Activated B cell treated with CpG ODN at 0.5 μM for 24 hours (primary cell): ENCODE data around the gene KLF16. TPM values are rescaled to one million over a fixed set of nuclear protein-coding genes. Genes with fewer than 3 reads are reported as not detected.

ENCODE experiments used
- ATAC-seq: fragments of 200-7000 bp; cut with Tn5 transposase; one replicate; pipeline ENCODE4 v1.10.0; 2021; ENCODE audit warnings: low read depth, mild to moderate bottlenecking, moderate library complexity
- CTCF ChIA-PET: fragments of 350-600 bp; sonication (Branson Sonifier 250); formaldehyde crosslinking; loops from one replicate; lab custom pipeline; 2021; ENCODE audit warnings: antibody characterized with exemption; lab: Charles Lee
- POLR2A ChIA-PET: fragments of 350-600 bp; sonication (Branson Sonifier 250); formaldehyde crosslinking; loops from one replicate; lab custom pipeline; 2021; ENCODE audit warnings: antibody characterized with exemption; lab: Charles Lee
- DNase-seq: peaks from one replicate; pipeline ENCODE4 v3.0.0; 2022
- H3K27ac Mint-ChIP-seq: one replicate; pipeline ENCODE4 v1.8.0; 2020; ENCODE audit warnings: mixed read lengths
- H3K27me3 Mint-ChIP-seq: one replicate; pipeline ENCODE4 v1.8.0; 2021; ENCODE audit warnings: mixed read lengths
- H3K36me3 Mint-ChIP-seq: one replicate; pipeline ENCODE4 v1.8.0; 2021; ENCODE audit warnings: low read depth, mixed read lengths
- H3K4me1 Mint-ChIP-seq: one replicate; pipeline ENCODE4 v1.8.0; 2021; ENCODE audit warnings: mixed read lengths
- H3K4me3 Mint-ChIP-seq: one replicate; pipeline ENCODE4 v1.8.0; 2020; ENCODE audit warnings: mild to moderate bottlenecking, mixed read lengths
- H3K9me3 Mint-ChIP-seq: one replicate; pipeline ENCODE4 v1.8.0; 2020; ENCODE audit warnings: mixed read lengths
- CTCF ChIP-seq: fragments of 200-600 bp; IDR thresholded peaks from one replicate; pipeline ENCODE4 v1.8.0; 2022; ENCODE audit warnings: antibody characterized with exemption, mild to moderate bottlenecking
- intact Hi-C: fragments of 100-400 bp; cut with micrococcal nuclease; formaldehyde crosslinking; loops from one replicate; pipeline ENCODE4 v1.15.1; 2024
- total RNA-seq: library from RNA; stranded (reverse); gene quantifications from 2 replicates; pipeline ENCODE4 v1.2.3, GENCODE V29; 2022

Gene KLF16
- total RNA-seq, 1 donor from 2014 or later, result 25.2 TPM

GRCh38 chr19:1806184-1807029 is 57.0 kb downstream of the KLF16 start:
- H3K27me3 Mint-ChIP-seq, result no peaks in the 10 kb centered on the region
- ATAC-seq, result no peak
- no peak overlapping the region for H3K27ac Mint-ChIP-seq
- no peaks in the 10 kb centered on the region for H3K9me3 Mint-ChIP-seq
- H3K4me3 Mint-ChIP-seq, result no peak overlapping the region
- DNase-seq, result no peak
- H3K36me3 Mint-ChIP-seq, result no peaks in the 10 kb centered on the region
- intact Hi-C loops, result no loop called here
- ChIA-PET CTCF (no interaction called here), POLR2A (no interaction called here)
- TF ChIP-seq CTCF, result no peak
- H3K4me1 Mint-ChIP-seq, result peaks cover under 1% of the 10 kb centered on the region

GRCh38 chr19:1805401-1806183 is 57.8 kb downstream of the KLF16 start:
- no peaks in the 10 kb centered on the region for H3K27me3 Mint-ChIP-seq
- no peak overlapping the region for H3K4me3 Mint-ChIP-seq
- DNase-seq (no peak), ATAC-seq (no peak)
- H3K9me3 Mint-ChIP-seq, result no peaks in the 10 kb centered on the region
- CTCF ChIA-PET, result no interaction called here
- H3K27ac Mint-ChIP-seq, result no peak overlapping the region
- H3K4me1 Mint-ChIP-seq, result no peaks in the 10 kb centered on the region
- POLR2A ChIA-PET, result no interaction called here
- no peaks in the 10 kb centered on the region for H3K36me3 Mint-ChIP-seq
- intact Hi-C loops, result no loop called here
- no peak for TF ChIP-seq CTCF

- ChIA-PET CTCF (no interaction called here), POLR2A (no interaction called here)
- DNase-seq (no peak), ATAC-seq (no peak)
- Mint-ChIP-seq H3K27ac (no peak overlapping the region), H3K4me3 (no peak overlapping the region), H3K9me3 (no peaks in the 10 kb centered on the region), H3K36me3 (peaks cover 4% of the 10 kb centered on the region), H3K4me1 (no peaks in the 10 kb centered on the region), H3K27me3 (no peaks in the 10 kb centered on the region)
- intact Hi-C loops, result no loop called here
- TF ChIP-seq CTCF, result no peak
These were observed 58.5 kb downstream of the KLF16 start for GRCh38 chr19:1804858-1805257.

Other genes starting within 250 kb of the KLF16 start
- 139 and 143 TPM in 2 replicates for gene TCF3, start 211.0 kb downstream of the KLF16 start, total RNA-seq
- not detected in 2 replicates for gene ONECUT3, start 110.1 kb downstream of the KLF16 start, total RNA-seq
- gene ATP8B3, start 51.3 kb downstream of the KLF16 start, total RNA-seq, result 2.3 and 3.9 TPM in 2 replicates
- 56.3 and 69.6 TPM in 2 replicates for gene REXO1, start 15.1 kb downstream of the KLF16 start, total RNA-seq
- gene ABHD17A, start 21.9 kb upstream of the KLF16 start, total RNA-seq, result 57.4 and 64.3 TPM in 2 replicates
- gene ADAT3, start 41.8 kb upstream of the KLF16 start, total RNA-seq, result 8.5 and 14.1 TPM in 2 replicates
- gene SCAMP4, start 41.8 kb upstream of the KLF16 start, total RNA-seq, result 47.6 and 59.7 TPM in 2 replicates
- 83.1 and 89.1 TPM in 2 replicates for gene CSNK1G2, start 77.6 kb upstream of the KLF16 start, total RNA-seq
- gene BTBD2, start 152.1 kb upstream of the KLF16 start, total RNA-seq, result 55.1 and 57.3 TPM in 2 replicates
- 1,134 and 1,197 TPM in 2 replicates for gene MKNK2, start 187.7 kb upstream of the KLF16 start, total RNA-seq
- 179 and 189 TPM in 2 replicates for gene MOB3A, start 232.7 kb upstream of the KLF16 start, total RNA-seq
- 73.0 and 78.6 TPM in 2 replicates for gene IZUMO4, start 233.3 kb upstream of the KLF16 start, total RNA-seq